ENCODE measurements around the gene MAL.
"Not testable (repeated sequence)": the region's sequence is repeated elsewhere in the genome, so short reads cannot be mapped to it uniquely, and the experiment has no call there.

Gene MAL

DNA sequence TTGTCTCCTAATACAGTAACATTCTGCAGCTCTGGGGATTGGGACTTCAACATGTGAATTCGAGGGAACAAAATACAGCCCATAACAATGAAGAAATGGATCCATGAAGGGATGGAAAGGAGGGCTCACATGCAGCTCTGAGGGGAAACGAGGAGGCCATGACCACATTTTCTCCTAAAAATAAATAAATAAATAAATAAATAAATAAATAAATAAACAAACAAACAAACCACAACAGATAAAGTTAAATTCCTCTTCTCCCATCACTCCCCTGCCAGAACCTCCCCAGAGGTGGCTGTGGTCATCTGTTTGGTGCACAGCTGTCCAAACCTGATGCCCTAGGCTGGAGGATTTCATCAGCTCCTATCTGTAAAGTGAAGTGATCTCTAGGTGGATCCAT is 42.7 kb downstream of the MAL start:
- no peak for DNase-seq

DNA sequence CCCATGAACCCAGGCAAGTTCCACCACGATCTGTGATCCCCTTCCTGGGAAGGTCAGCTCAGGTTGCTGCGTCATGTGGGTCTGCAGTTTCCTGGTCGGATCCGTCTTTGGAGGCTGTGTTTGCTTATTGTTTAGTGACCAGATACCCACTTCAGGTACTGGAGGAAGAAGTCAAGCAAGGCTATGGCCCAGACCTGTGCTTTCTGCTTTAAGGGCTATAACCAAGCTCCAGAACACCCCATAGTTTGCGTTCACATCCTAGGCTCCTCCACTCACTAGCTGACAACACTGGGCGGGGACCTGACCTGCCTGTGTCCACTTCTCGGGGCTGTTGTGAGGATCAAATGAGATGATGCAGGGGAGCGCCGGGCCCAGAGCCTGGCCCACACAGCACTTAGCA is 44.0 kb downstream of the MAL start:
- DNase-seq, result no peak

DNA sequence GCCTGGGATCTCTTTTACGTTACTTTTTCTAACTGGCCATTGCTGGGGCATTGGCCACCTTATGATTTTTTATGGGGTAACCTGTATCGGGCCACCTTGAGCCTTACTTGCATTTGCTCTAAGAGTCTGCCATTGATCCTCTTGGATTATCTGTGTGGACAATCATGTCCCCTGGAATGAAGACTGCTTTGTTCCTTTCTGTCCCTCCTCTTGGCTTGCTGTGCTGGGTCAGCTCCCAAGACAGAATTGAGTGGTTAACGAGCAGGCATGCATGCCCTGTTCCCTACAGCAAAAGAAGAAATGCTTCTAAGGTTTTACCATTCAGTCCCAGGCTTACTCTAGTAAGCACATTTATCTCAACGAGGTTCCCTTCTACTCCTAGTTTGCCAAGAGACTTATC is 46.3 kb downstream of the MAL start:
- DNase-seq, result no peak

DNA sequence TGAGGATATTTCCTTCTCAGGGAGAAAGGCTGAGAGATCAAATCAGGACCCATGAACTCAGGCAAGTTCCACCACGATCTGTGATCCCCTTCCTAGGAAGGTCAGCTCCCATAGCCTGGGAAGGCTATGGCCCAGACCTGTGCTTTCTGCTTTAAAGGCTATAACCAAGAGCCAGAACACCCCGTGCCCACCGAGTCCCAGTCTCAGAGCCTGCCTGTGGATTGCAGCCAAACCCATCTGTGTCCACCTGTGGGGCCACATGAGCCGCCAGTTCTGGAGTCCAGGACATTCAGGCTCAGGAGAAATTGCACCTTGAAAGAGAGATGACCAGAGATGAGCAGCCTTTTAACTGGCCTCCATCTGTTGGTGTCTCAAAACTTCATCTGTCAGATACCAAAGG is 46.9 kb downstream of the MAL start:
- no peak for DNase-seq

DNA sequence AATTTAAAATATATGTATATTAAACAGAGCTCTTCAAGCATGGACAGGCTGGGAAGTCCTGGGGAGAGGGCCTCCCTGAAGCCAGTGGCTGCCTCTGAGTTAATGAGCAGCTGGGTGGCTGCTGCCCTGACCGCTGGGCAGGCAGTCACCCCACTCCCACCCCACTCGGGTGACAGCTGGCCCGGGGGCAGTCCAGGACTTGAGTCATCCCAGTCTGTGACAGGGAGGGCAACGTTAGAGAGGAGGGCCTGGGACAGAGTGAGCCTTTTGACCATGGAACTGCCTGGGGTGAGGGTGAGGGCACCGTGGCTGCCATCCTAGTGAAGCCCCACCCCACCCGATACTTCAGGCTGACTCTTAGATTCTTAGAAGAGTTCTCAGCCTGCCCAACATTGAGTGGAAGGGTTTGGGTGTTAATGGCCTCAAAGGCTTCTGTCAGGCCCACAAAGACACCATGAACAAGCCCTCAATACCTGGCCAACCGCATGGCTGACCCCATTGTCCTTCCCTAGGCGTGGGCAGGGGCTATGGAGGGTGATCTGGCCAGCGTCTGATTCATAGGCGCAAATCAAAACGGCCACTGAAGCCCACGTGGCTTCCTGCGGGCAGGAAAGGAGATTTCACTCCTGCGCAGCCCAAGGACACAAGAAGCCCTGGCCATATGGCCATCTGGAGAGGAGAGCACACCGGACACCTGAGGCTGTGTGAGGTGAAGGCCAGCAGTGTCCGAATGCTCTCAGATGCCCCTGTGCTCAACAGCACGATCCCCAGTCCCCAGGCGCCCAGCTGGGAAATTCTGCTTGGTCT is 48.6 kb downstream of the MAL start:
- DNase-seq, result no peak

DNA sequence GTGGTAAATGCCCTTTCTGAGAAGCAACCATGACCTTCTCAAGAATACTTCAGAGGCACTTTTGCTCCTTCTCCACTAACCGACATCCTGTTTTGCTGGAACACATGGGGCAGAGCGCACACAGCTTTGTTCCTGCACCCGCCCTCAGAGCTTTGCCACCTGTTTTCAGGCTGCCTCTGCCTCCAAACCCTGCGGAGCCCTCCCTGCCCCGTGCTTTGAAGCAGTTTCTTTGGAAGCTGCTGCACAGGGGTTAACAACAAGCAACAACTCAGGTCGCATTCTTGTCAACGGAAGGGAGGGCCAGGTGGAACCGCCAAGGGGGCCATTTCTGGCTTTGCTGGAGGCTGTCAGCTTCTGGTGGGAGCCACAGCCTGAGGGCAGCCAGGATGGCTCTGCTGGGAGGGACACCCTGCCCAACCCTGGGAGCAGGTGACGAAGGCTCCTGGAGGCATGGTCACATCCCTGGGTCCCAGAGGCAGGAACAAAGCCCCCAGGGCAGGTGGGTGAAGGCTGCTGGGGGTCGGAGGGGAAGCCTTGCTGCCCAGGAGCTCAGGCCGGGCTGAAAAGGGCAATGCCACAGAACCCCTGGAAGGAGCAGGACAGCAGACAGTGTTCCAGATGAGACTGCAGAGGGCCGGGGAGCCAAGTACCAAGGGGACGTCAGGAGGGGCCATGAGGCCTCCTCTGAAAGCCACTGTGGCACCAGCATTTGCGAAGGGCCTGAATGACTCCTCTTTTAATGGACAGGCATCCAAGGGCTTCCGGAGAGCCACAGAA is 49.3 kb downstream of the MAL start:
- no peak for DNase-seq

DNA sequence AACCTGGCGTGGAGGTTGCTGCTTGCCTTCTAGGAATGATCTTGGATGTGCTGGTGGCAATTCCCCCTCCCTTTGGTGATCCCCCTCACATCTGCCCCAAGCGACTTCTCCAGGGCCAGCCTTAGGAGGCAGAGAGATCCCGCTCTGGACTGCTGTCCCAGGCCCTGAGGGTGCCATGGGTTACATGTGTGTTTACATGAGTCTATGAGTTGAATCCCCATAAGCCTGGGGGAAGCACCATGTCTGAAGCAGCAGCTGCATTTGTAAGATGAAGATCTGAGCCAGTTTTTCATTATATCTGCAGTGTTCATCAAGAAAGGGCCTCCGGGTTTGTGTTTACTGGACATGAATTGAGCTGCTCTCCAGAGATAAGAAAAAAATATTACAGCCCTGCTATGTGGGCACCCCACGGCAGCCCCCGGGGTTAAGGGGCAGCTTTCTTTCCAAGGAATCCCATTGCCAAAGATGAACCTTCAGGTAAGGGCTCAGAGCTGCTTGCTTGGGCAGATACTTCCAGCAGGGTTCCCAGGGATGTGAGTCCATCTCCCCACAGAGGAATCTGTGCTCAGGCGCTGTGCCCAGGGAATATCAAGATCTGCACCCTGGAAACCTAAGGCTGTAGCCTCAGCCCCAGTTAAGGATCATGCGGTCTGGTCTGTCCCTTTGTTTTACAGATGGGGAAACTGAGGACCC is 50.1 kb downstream of the MAL start:
- DNase-seq, result no peak

DNA sequence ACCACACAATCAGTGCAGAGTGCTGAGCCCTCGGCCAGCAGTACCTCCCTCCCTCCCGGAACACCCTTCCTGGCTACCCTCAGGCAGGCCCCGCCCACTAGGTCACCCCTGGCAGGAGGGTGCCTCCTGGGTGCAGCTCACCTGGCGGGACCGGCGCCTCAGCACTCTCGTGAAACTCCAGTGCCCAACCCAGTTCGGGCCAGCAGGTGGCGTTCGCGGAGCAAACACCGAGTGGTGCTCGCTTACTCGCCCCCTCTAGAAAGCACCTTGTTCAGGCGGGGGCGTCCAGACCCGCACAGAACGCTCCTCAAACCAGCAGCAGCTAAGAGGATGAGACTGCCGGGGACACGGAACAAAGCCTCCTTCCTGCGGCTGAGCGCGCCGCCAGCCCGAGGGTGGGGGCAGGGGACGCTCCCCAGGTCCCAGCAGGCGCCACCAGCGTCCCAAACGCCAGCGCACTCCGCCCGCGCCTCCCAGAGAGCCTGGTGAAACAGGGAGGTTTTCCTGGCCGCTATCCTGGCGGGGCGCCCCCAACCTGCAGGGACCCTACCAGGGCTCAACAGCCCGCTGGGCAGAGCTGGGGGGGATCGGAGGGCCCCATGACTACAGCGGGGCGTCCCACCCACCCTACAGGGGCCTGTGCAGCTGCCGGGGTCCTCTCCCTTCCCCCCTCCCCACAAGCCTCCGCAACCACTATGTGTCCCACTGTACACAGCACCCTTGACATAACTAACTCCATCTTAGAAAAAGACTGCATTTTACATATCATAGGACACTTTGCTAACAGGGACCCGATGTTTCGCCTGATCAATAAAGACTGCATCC is 51.4 kb downstream of the MAL start:
- DNase-seq, result peak; percentile 21

DNA sequence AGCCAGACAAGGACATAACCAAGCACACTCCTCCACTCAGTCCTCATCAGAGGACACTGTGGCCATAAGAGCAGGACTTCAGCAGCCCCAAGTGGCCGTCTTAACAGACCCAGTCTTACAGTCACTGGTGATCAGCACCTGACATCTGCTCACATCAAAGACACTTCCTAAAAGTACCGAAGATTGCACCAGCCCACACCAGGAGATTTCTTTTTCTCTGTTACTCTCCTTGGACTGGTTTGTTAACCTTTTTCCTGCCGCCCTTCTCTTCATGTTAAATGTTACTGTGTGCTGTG is 52.0 kb downstream of the MAL start:
- DNase-seq, result no peak

DNA sequence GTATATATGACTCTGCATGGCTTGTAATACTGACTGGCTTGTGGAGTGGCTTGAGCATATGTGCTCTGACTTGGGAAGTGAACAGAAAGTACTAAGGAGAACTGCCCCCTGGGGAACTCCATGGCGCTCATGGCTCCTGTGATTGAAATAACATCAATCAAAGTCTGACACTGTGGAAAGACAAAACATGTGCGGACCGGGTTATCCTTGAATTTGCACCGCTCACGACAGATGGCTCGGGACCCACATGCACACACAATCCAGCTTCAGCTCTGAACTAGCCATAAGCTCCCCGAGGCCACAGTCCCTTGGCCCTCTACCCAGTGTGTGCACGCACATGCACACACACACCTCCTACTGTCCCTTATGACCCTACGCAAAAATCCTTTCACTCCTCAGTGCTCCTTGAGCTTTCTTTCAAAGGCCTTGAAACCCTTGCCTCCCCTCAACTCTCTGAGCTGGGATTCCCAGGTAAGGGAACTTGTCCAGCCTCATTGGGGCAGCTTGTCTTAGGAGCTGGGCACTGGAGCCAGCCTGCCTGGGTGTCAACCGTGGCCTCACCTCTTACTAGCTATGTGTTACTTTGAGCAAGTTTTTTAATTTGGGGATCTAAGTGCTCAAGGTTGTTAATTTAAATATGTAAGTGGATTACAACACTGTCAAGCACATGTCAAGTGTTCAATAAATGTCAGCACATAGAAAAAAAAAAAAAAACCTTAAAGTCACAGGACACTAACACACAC is 52.5 kb downstream of the MAL start:
- DNase-seq, result no peak

DNA sequence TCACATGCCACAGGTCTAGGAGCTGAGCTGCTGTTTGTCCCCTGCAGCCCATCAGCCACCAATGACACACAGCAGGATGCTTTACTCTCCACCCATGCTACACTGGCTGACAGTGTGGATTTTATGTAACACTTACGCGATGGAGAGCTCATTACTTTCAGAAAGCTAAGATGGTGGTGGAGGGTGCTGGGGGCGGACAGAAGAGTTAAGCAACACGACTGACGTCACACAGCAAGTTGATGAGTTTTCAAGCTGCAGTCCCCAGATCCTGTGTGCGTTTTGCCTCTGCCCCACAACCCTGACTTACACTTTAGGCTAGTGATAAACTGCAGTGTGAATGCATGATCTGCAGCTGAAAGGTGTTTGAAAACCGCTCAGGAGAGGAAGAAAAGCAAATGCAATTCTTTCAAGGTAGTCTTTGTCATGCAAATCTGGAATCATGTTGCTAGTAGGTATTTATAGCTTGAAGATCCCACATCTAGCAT is 53.7 kb downstream of the MAL start:
- DNase-seq, result no peak

DNA sequence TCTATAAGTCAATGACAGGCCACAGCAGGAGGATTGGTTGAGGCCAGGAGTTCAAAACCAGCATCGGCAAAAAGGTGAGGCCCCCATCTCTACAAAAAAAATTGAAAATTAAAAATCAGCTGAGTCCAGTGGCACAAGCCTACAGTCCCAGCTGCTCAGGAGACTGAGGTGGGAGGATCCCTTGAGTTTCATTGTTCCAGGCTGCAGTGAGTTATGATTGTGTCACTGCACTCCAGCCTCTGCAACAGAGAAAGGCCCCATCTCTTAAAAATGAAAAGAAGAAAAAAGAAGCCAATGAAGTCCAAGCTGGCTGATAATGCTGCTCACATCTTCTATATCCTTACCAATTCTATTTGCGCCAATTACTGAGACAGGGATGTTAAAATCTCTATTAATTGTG is 57.0 kb downstream of the MAL start:
- no peak for DNase-seq

DNA sequence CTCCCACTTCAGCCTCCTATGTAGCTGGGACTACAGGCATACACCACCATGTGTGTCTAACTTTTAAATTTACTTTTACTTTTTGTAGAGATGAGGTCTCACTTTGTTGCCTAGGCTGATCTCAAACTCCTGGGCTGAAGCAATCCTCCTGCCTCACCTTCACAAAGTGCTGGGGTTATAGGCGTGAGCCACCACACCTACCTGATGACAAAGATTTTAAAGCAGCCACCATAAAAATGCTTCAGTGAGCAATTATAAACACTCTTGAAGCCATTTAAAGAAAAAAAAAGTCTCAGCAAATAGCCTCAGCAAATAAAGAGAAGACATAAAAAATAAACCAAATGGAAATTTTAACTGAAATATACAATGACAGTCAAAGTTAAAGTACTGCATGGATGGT is 60.5 kb downstream of the MAL start:
- no peak for DNase-seq

DNA sequence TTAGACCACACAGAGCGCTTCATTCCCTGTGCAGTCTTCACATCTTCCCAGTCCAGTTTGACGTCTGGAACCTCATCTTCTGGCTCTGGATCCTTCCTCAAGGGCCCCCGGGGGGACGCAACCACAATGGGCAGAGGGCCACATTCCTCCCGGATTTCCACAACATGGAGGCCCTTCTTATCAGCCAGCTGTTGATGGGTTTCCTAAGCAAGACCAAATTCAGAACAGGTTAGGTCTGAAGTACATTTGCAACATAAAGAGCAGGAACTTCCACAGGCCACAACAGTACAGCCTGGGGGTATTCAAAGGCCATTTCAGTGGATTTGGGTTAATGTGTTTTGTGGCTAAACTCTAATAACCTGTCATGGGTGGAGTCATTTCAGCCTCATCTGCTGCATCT is 61.9 kb downstream of the MAL start:
- DNase-seq, result no peak

DNA sequence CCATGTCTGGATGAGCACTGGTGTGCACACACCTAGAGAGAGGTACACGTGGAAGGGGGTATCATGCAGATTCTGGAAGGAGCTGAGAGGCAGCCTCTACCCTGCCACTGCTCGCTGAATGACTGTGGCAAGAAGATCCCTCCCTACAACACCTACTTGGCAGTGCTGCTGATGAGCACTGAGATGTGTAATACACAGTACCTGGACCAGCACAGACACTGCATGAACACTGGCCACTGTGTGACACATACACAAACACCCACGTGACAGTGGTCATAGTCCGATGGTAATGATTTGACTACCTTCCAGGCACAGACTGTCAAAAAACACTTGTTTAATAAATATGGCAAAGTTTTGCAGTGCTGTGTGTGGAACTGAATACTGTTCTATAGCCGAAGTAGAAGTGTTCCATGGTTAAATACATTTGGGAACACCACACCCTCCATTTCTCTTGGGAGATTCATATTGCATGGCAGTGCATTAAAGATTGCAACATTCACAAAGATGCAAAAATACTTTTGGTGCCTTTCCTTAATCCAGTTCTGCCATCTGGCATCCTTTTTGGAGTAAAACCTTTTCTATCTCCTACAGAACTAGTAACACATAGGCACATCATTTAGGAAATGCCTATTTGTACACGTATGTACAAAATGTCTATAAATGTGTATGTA is 66.5 kb downstream of the MAL start:
- DNase-seq, result no peak

DNA sequence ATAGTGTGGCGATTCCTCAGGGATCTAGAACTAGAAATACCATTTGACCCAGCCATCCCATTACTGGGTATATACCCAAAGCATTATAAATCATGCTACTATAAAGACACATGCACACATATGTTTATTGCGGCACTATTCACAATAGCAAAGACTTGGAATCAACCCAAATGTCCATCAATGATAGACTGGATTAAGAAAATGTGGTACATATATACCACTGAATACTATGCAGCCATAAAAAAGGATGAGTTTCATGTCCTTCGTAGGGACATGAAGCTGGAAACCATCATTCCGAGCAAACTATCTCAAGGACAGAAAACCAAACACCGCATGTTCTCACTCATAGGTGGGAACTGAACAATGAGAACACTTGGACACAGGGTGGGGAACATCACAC is 72.8 kb downstream of the MAL start:
- not testable (repeated sequence) for DNase-seq

DNA sequence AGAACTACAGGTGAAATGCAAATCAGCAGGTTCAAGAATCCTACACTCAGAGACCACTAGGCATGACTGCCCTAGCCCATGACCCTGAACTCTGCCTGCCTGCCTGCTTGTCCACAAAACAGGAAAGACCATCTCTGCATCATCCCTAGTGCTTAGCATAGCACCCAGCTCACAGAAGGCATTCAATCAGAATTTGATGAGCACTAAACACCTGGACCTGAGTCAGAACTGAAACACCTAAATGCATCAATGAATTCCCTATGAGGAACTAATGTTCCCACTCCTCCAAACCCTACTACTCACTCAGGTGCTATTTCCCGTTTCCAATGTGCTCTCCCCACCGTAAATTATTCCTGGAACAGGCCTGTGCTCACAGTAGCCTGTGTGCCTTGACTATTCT is 74.4 kb downstream of the MAL start:
- DNase-seq, result no peak
